GM19099 (cell line): ENCODE measurements around the gene UBE2G1.

Source experiments
- POLR2A ChIP-seq: IDR thresholded peaks from 3 replicates; pipeline ENCODE4 v1.6.1; 2011; ENCODE audit warnings: low read depth; ENCODE audit not compliant: insufficient read length; ENCODE audit errors: extremely low read depth

Gene UBE2G1

DNA sequence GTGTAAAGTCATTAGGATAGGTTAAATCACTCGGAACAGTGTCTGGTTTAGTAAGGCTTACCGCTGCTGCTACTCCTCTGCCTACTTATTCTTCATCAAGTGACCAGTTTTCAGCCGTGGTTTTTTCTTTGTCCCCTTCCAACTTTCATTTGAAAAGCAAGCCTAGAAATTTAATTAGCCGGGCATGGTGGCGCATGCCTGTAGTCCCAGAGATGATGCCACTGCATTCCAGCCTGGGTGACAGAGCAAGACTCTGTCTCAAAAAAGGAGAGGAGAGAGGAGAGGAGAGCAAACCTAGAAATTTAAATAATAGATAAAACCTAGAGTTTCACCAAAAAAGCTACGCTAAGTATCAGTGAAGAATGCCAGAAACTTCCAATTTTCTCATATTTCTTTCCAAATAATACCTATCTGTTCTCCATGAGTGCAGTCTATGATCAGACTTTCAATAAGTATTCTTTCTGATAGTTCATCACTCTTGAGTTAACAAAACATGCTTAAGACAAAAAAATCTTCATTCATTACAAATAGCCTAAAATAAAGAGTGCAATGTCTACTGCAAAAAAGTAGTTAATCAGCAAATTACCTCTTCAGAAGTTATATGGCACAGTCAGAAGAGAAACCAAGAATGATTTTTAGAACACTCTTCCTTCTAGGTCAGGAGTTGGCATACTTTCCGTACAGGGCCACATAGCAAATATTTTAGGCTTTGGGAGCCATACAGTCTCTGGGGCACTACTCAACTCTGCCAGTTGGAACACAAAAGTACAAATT, 117.8 kb downstream of the UBE2G1 start:
- TF ChIP-seq POLR2A, result no peak

DNA sequence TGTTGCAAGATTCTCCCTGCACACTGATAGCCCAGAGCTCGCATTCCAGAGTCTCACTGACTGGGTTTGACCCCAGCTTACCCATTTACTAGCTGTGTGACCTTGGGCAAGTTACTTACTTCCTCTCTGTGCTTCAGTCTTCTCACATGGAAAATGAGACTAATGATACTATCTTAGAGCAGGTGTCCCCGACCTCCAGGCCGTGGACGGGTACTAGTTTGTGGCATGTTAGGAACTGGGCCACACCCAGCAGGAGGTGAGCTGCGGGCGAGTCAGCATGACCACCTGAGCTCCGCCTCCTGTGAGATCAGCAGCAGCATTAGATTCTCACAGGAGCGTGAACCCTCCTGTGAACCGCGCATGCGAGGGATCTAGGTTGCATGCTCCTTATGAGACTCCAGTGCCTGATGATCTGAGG, 118.5 kb downstream of the UBE2G1 start:
- TF ChIP-seq POLR2A, result no peak

DNA sequence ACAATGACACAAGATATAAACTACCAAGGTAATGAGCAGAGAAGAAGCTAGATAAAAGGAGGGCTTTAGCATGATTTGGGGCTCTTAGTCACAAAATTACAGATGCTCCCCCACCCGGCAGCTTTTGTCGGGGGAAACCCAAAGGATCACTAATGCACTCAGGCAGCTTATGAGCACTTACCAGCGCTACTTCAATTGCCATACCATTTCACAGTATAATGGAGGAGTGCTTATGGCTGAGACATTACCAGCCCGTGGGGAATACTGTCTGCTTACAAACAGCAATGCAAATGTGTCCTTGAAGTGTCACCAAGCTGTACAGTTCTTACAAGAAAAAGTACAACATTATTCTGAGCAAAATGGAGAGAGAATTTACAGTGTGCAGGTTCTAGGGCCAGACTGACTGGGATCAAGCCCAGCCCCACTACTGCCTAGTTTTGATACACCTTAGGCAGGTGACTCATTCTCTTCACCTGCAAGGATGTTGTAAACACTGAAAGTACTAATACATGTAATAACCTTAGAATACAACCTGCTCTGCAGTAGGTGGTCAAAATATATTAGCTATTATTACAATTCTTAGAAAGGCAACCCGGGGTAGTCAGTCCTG, 119.0 kb downstream of the UBE2G1 start:
- no peak for TF ChIP-seq POLR2A

DNA sequence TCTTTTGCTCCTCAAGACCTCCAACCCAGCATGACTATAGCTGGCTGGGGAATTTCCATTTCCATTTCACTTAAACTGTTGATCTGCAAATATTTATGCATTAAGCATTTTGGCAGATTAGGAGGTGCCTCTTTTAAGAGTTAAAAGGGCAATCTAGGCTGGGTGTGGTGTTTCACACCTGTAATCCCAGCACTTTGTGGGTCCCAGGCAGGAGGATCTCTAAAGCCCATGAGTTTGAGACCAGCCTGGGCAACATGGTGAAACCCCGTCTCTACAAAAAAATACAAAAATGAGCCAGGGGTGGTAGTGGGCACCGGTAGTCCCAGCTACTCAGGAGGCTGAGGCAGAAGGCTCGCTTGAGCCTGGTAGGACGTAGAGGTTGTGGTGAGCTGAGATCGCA, 119.8 kb downstream of the UBE2G1 start:
- TF ChIP-seq POLR2A, result no peak

DNA sequence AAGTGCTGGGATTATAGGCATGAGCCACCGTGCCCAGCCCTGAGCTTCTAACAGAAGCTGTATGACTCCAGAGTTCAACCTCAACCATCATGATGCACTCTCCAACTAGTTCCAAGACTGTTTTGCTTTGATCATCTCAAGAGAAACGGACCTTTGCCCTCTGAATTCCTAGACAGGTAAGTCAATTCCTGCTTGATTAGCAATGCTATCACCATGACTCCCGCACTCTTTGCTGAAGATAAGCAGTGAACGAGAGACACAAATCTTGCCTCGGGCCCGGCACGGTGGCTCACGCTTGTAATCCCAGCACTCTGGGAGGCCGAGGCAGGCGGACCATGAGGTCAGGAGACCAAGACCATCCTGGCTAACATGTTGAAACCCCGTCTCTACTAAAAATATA, 124.9 kb downstream of the UBE2G1 start:
- no peak for TF ChIP-seq POLR2A

DNA sequence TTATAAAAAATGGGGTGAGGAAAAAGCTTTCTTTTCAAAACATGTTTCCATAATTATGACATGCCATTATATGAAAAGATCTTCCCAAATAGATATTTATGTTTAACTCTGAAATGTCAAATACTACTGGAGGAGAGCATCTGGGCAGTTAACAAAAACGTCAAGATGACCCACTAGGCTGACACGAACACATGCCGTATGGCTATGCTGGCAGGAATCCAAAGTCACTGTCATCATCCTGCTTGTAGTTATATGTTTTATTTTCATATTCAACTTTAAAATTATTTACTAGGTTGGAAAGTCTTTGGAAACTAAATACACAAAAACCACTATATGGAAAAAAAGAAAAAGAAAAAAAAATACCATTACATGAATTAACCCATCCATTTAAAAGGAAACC, 130.0 kb downstream of the UBE2G1 start:
- TF ChIP-seq POLR2A, result no peak

GRCh38 chr17:4235372-4236279, 130.8 kb downstream of the UBE2G1 start:
- TF ChIP-seq POLR2A, result no peak

DNA sequence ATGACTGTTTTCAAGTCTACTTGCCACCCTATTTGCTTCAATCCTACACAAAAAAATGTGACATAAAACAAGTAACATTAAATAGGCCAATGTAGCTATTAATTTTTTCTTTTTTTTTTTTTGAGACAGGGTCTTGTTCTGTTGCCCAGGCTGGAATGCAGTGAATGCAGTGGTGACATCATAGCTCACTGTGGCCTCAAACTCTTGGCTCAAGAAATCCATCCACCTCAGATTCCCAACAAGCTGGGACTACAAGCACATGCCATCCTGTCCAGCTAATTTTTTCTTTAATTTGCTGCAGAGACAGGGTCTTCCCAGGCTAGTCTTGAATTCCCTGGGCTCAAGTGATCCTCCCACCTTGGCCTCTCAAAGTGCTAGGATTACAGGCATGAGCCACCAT, 132.1 kb downstream of the UBE2G1 start:
- TF ChIP-seq POLR2A, result no peak

DNA sequence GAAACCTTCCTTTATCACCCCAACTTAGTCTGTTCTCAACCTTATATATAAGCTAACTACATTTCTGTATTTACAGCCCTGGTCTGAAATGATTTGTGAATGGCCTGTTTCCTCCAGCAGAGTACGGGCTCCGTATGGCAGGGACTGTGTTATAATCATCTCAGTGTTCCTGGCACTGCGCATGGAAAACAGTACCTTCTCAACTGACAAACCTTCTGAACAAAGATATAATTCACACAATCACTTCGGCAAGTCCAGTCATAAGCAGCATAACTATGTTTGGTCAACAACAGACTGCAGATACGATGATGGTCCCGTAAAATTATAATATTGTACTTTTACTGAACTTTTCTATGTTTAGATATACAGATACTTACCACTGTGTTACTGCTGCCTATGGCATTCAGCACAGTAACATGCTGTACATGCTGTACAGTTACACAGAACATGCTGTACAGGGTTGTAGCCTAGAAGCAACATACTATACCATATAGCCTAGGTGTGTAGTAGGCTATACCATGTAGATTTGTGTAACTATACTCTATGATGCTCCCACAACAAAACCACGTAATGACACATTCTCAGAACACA, 132.7 kb downstream of the UBE2G1 start:
- TF ChIP-seq POLR2A, result no peak

DNA sequence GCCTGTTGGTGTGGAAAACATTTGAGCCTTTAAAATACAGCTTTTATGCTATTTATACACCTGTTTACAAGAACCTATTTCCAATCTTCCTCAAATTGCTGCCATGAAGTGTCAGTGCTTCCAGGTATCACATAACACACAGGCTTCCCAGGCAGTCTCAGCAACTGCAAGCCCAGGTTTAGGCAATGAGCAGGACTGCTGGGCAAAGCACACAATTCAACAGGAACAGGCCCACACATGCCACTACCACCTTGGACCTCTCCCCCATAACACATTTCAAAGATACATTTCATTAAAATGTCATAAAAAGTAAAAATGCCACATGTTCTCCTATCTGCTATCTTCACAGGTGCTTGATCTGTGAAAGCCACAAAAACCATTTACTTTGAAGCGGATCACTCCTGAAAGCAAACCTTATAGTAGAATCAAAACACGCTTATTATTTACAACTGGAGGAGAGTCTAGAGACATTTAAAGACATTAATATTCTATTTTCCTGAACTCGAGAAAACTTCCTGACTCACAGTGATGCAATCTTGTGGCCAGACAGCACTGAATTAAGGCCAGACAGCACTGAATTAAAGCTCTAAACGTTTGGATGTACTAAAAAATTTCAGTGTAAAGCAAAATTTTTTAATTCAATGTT, 134.2 kb downstream of the UBE2G1 start:
- no peak for TF ChIP-seq POLR2A

DNA sequence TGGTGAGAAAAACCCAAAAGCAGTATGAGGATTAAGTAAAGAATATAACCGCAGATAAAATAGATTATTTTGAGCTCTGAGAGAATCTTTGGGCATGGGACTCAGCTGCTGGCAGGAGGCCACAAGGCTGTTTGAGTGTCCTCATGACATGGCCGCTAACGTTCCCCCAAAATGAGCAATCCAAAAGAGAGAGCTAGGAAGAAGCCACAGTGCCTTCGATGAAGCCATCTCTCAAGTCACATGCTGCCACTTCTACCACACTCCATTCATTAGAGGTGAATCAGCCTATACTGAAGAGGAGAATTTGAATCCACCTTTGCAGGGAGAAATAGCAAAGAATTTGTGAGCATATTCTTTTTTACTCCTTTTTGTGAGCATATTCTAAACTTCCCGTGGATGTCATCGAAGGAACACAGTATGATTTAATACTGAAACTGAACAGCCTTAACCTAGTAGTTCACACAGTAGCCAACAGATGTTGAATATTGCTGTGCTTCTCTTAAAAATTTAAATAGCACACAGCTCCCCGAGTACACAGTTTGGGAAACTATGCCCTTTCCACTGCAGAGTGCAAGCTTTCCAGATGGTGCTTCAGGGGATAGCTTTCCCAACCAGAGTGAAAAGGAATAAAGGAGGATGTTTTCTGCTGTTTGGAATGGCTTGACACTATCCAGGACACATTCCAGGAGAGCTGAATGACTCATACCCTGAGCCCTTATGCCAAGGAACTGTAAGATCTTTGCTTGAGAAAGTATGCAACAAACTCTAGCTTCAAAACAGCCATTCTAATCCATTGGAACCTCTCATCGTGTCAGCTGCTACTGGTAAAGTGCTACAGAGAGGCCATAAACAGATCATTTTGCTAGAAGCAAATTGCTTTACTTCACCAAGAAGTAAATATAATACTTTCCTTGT, 136.6 kb downstream of the UBE2G1 start:
- TF ChIP-seq POLR2A, result no peak

DNA sequence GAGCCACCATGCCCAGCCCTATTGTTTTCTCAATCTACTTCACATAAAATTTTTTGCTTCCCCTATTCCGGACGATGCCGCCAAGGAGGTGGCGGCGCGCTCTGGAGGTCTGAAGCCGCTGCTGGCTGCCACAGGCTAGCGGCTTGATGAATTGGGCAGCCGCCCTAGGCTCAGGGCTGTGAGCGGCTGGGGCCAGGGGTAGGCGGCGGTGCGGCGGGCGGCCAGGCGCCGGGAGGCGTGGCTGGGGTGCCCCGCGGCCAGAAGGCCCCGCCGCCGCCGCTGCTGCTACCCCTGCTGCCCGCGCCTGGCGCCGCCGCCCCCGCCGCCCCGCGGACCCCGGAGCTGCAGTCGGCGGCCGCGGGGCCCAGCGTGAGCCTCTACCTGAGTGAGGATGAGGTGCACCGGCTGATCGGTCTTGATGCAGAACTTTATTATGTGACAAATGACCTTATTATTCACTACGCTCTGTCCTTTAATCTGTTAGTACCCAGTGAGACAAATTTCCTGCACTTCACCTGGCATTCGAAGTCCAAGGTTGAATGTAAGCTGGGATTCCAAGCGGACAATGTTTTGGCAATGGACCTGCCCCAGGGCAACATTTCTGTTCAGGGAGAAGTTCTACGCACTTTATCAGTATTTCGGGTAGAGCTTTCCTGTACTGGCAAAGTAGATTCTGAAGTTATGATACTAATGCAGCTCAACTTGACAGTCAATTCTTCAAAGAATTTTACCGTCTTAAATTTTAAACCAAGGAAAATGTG, 144.4 kb downstream of the UBE2G1 start:
- TF ChIP-seq POLR2A, result no peak

- TF ChIP-seq POLR2A, result no peak
Measured at GRCh38 chr17:4221163-4221562, 145.3 kb downstream of the UBE2G1 start.
